Measurements from ENCODE around the gene SMIM32. TPM values are rescaled to one million over a fixed set of nuclear protein-coding genes. Genes with fewer than 3 reads are reported as not detected.

The SMIM32 gene
- total RNA-seq, 6 donors from 2014 or later, result not detected

DNA sequence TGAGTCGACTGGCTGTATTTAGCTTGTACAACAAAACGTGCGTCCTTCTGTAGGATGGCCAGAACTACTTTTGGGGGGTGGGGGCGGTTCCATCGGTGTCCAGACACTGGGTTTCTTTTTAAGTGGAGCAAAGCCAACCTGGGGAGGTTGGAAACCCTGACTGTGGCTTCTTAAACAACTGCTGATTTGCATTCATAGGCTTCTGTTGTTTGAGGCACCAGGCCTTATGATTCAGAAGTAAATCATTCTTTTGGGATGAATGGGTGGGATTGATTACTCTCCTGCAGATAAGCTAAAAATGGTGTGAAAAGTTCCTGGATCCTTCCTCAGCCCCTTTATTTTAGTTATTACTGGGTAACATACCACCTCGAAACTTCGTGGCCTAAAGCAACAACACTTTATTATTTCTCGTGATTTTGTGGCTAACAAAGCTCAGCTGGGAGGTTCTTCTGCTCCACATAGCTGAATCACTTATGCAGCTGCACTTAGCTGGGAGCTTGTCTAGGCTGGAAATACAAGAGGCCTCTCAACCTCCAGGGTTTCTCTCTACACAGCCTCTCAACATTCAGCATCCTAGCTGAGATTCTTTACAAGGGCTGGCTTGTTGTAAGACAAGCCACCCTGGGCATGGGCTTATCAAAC lies 12.2 kb upstream of the SMIM32 start:
- no peak overlapping the region for H3K4me3 ChIP-seq
- WGBS, 2 donors, result 91 to 95% methylated on average over 8 of the region's 8 CpGs
- no peaks in the 10 kb centered on the region for H3K27me3 ChIP-seq
- H3K36me3 ChIP-seq, result no peaks in the 10 kb centered on the region
- no peaks in the 10 kb centered on the region for H3K4me1 ChIP-seq
- ATAC-seq (ENCODE audit: low FRiP score in 2 of 2), result no peak
- DNase-seq, result no peak
- peaks cover 0 to 4% (median 0%) of the 10 kb centered on the region in 4 donors for H3K9me3 ChIP-seq
- H3K27ac ChIP-seq, result no peak overlapping the region
- TF ChIP-seq, protein P1, sequence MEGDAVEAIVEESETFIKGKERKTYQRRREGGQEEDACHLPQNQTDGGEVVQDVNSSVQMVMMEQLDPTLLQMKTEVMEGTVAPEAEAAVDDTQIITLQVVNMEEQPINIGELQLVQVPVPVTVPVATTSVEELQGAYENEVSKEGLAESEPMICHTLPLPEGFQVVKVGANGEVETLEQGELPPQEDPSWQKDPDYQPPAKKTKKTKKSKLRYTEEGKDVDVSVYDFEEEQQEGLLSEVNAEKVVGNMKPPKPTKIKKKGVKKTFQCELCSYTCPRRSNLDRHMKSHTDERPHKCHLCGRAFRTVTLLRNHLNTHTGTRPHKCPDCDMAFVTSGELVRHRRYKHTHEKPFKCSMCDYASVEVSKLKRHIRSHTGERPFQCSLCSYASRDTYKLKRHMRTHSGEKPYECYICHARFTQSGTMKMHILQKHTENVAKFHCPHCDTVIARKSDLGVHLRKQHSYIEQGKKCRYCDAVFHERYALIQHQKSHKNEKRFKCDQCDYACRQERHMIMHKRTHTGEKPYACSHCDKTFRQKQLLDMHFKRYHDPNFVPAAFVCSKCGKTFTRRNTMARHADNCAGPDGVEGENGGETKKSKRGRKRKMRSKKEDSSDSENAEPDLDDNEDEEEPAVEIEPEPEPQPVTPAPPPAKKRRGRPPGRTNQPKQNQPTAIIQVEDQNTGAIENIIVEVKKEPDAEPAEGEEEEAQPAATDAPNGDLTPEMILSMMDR (IDR thresholded peaks at IDR 0.05), result no peak
- TF ChIP-seq POLR2AphosphoS5 (IDR thresholded peaks at IDR 0.05), result no peak
- no peak for TF ChIP-seq EP300 (IDR thresholded peaks at IDR 0.05)
- no peak for TF ChIP-seq POLR2A (IDR thresholded peaks at IDR 0.05)

DNA sequence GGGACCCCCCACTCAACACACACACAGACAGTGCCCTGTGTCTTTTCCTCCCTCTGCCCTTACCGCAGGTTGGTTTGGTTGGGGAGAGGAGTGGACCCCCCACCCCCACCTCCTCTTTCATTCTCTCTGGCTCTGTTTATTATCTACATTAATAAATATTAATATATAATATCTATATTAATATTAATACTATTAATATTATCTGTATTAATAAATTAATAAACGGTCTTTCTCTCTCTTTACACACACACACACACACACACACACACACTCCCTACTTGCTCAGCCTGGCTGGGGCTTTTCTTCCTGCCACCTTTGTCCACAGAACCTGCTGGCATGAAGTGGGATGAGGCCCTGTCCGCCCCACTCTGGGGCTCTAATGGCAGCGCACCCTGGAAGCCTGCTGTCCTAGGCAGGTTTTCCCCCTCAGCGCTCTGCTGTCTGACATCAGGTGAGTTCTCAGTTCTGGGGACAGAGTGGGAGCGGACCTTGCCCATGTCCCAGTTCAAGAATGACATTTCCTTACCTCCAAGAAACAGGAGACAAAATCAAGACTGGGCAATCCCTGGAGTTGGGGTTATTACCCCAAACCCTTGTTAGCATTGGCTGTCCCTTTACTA lies 10.5 kb upstream of the SMIM32 start:
- Histone ChIP-seq H3K27ac (no peak overlapping the region), H3K9me3 (peaks cover 0 to 4% (median 0%) of the 10 kb centered on the region in 4 donors), H3K27me3 (no peaks in the 10 kb centered on the region), H3K36me3 (no peaks in the 10 kb centered on the region), H3K4me3 (no peak overlapping the region), H3K4me1 (no peaks in the 10 kb centered on the region)
- DNase-seq (peak in 1 of 2 donors; percentile 10), ATAC-seq (ENCODE audit: low FRiP score in 2 of 2) (no peak)
- WGBS, 2 donors, result 82 to 90% methylated on average over 6 of the region's 6 CpGs
- TF ChIP-seq, protein P1 (IDR thresholded peaks at IDR 0.05), result no peak
- TF ChIP-seq POLR2A (IDR thresholded peaks at IDR 0.05), result no peak
- TF ChIP-seq POLR2AphosphoS5 (IDR thresholded peaks at IDR 0.05), result no peak

DNA sequence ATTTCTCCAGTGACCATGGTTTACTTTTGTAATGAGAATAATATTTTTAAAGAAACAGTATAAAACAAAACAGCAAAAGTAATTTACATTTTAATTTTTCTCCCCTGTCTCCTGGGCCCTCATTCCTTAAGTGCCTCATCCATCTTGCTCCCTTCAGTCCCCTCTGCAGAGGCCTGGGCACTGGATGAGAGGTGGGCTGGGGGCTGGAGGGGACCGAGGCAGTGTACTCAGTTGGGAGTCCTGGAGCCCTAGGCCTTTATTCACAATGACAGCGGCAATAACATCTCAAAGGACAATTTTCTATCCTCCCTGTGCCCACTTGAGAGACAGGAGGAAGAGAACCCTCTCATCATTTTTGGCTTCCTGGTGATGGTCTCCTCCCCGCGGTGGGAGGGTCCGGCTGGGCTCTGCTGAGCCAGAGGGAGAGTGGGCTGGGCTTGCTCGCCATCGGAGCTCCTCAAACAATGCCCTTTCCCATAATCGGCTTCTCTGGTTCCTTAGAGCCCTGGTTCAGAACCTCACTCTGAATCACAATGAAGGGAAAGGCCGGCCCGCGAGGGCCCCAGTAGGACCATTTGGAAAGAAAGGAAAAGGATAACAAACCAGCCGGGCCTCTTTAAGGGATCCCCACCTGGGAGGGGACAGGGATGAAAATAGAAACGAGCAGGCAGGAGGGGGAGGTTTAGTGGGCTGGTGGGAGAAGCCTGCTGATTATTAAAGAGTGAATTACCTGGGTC lies 9.7 kb upstream of the SMIM32 start:
- Histone ChIP-seq H3K27ac (no peak overlapping the region), H3K36me3 (no peaks in the 10 kb centered on the region), H3K27me3 (no peaks in the 10 kb centered on the region), H3K4me3 (no peak overlapping the region), H3K4me1 (no peaks in the 10 kb centered on the region), H3K9me3 (peaks cover 0 to 4% (median 0%) of the 10 kb centered on the region in 4 donors)
- 38 to 39% methylated on average over 10 to 13 of the region's 13 CpGs for WGBS, 2 donors
- ATAC-seq (ENCODE audit: low FRiP score in 2 of 2), result no peak
- TF ChIP-seq, protein P1 (IDR thresholded peaks at IDR 0.05), result no peak
- no peak for TF ChIP-seq POLR2A (IDR thresholded peaks at IDR 0.05)
- TF ChIP-seq EP300 (IDR thresholded peaks at IDR 0.05), result no peak
- DNase-seq, result peak in 1 of 2 donors; percentile 20

DNA sequence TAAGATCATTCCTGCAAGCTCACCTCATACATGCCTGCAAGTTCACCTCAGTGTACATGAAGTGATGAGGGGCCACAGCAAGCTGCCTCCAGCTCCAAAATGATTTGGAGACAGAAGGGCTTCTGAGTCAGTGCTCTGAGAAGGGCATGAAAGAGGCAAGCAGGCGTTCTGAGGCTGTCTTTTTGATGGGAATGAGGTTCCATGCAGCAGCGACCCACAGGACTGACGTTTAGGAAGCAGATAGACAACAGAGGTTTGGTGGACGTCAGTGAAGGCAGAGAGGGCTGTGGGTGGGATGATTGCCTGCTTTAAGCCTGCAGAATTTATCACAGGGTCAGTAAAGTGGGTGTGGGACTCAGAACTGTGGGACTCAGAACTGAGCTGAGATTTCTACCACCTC lies 8.9 kb upstream of the SMIM32 start:
- ATAC-seq (ENCODE audit: low FRiP score in 2 of 2) (no peak), DNase-seq (no peak)
- no peak overlapping the region for H3K4me3 ChIP-seq
- peaks cover 0 to 4% (median 0%) of the 10 kb centered on the region in 4 donors for H3K9me3 ChIP-seq
- H3K27ac ChIP-seq, result no peak overlapping the region
- no peaks in the 10 kb centered on the region for H3K36me3 ChIP-seq
- no peak for TF ChIP-seq EP300 (IDR thresholded peaks at IDR 0.05)
- TF ChIP-seq POLR2A (IDR thresholded peaks at IDR 0.05), result no peak
- TF ChIP-seq, protein P1 (IDR thresholded peaks at IDR 0.05), result no peak
- no peak for TF ChIP-seq POLR2AphosphoS5 (IDR thresholded peaks at IDR 0.05)
- H3K4me1 ChIP-seq, result no peaks in the 10 kb centered on the region
- H3K27me3 ChIP-seq, result no peaks in the 10 kb centered on the region
- 65 to 81% methylated on average over 4 of the region's 4 CpGs for WGBS, 2 donors

Measured in upper lobe of left lung (tissue), 6 donors.